ENCODE data around the gene NPTX2.

NPTX2 gene

DNA sequence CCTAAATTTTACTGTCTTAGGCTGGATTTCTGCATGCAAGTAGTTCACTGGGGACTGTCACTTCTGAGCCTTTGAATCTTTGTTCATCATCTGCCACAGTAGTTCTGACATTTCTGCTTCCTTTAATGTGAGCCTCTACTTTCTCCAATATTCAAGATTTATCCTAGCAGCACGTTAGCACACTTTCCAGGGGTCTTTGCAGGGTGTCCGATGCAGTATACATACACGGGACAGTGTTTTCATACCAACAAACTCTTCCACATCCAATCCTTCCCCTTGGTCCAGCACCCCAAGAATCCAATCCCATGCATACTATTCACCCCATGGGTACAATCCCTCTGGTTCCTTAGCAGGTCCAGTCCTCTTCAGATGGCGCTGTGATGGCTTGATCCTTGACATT, 22.7 kb upstream of the NPTX2 start:
- Histone ChIP-seq H3K9ac (ENCODE audit: low read depth, low read length) (no peak overlapping the region), H3K36me3 (ENCODE audit: insufficient read depth, low read depth, low read length) (no peaks in the 10 kb centered on the region), H3K4me3 (ENCODE audit: low read length) (no peak overlapping the region), H3K4me1 (ENCODE audit: insufficient read depth, low read length) (no peaks in the 10 kb centered on the region), H3K27ac (ENCODE audit: low read length) (no peak overlapping the region), H3K27me3 (ENCODE audit: insufficient read depth, low read length) (no peaks in the 10 kb centered on the region), H3K9me3 (ENCODE audit: insufficient read depth, low read depth, low read length) (no peaks in the 10 kb centered on the region)

DNA sequence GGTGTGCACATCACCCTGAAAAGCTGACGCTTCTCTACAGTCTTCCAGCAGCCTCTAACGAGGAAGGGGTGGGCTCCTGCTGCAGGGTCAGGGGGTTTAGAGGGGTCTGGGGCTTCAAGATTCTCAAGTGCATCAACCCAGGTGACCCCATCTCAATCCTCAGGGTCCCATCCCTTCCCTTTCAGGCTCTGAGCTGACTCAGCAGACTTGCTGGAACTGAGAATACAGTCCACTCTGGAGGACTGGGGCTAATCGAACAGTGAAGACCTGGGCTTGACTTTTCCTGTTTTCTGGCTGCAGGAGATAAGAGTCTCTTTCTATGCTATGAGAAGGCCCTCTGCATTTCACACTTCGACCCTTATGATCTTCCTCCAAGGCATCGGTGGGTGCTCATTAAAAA, 22.3 kb upstream of the NPTX2 start:
- Histone ChIP-seq H3K27me3 (ENCODE audit: insufficient read depth, low read length) (no peaks in the 10 kb centered on the region), H3K4me1 (ENCODE audit: insufficient read depth, low read length) (no peaks in the 10 kb centered on the region), H3K4me3 (ENCODE audit: low read length) (no peak overlapping the region), H3K9me3 (ENCODE audit: insufficient read depth, low read depth, low read length) (no peaks in the 10 kb centered on the region), H3K27ac (ENCODE audit: low read length) (no peak overlapping the region), H3K36me3 (ENCODE audit: insufficient read depth, low read depth, low read length) (no peaks in the 10 kb centered on the region), H3K9ac (ENCODE audit: low read depth, low read length) (no peak overlapping the region)

DNA sequence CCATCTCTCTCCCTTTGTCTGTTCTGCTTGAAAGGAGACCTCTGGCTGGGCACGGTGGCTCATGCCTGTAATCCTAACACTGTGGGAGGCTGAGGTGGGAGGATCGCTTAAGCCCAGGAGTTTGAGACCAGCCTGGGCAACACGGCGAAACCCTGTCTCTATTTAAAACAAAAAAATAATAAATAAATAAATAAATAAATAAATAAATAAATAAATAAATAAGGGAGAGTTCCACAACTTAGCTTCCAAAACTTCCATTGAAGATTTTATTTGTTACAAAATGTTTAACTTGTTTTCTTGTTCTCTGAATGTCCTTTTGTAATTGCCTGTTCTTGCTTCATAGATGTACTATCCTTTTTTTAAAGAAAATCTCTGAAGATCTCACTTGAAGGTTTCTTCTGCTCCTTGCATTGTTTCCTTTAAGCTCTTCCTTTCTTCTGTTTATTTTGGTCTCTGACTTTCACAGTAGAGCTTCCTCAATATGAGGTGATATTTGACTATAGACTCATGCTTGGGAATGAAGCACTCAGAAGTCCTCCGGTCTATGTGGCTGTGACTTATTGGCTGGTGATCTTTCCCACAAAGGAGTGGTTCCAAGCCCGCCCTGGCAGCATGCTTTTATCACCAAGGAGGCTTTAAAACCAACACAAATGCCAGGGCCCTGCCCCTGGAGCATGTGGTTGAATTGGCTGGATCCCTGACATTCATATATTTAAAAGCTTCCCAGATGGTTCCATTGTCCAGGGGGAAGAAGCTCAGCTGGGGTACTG, 18.1 kb upstream of the NPTX2 start:
- no peaks in the 10 kb centered on the region for H3K4me1 ChIP-seq (ENCODE audit: insufficient read depth, low read length)
- H3K27me3 ChIP-seq (ENCODE audit: insufficient read depth, low read length) = no peaks in the 10 kb centered on the region
- no peaks in the 10 kb centered on the region for H3K36me3 ChIP-seq (ENCODE audit: insufficient read depth, low read depth, low read length)
- no peak overlapping the region for H3K4me3 ChIP-seq (ENCODE audit: low read length)
- H3K9me3 ChIP-seq (ENCODE audit: insufficient read depth, low read depth, low read length) = no peaks in the 10 kb centered on the region
- H3K27ac ChIP-seq (ENCODE audit: low read length) = no peak overlapping the region
- no peak overlapping the region for H3K9ac ChIP-seq (ENCODE audit: low read depth, low read length)

DNA sequence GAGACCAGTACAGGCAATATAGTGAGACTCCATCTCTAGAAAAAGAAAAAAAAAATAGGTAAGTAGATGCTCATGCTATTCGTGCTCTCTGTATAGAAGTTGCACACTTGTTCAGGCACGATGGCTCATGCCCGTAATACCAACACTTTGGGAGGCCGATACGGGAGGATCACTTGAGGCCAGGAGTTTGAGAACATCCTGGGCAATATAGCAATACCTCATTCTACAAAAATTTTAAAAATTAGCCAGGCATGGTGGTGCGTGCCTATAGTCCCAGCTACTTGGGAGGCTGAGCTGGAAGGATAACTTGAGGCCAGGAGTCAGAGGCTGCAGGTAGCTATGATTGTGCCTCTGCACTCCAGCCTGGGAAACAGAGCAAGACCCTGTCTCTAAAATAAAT, 17.2 kb upstream of the NPTX2 start:
- Histone ChIP-seq H3K27ac (ENCODE audit: low read length) (no peak overlapping the region), H3K36me3 (ENCODE audit: insufficient read depth, low read depth, low read length) (no peaks in the 10 kb centered on the region), H3K4me3 (ENCODE audit: low read length) (no peak overlapping the region), H3K9ac (ENCODE audit: low read depth, low read length) (no peak overlapping the region), H3K4me1 (ENCODE audit: insufficient read depth, low read length) (no peaks in the 10 kb centered on the region), H3K9me3 (ENCODE audit: insufficient read depth, low read depth, low read length) (no peaks in the 10 kb centered on the region), H3K27me3 (ENCODE audit: insufficient read depth, low read length) (no peaks in the 10 kb centered on the region)

DNA sequence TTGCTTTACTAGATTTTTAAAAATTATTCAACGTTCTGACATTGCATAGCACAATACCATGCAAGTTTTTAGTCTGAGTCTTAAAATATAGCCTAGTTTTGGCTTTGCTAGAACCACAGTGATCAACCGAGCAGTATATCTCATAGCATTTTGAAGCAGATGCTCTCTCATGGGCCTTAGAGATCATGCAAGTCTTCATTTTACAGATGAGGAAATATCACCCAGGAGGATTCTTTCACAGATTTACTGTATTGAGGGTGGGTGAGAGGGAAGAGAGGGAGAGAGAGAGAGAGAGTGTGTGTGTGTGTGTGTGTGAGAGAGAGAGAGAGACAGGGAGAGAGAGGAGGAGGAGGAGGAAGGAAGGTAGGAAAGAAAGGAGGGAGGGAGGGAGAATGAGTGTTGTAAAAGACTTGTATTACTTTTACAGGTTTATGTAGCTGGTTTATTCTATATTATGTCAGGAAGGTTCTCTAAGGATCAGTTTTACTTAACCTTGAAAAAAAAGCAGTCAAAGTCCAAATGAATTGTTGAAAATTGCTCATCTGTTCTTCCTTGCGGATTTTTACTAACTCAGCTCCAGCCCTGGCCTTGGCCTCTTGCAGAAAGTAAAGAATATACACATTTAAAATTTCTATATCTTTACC, 14.2 kb upstream of the NPTX2 start:
- Histone ChIP-seq H3K27ac (ENCODE audit: low read length) (no peak overlapping the region), H3K4me3 (ENCODE audit: low read length) (no peak overlapping the region), H3K36me3 (ENCODE audit: insufficient read depth, low read depth, low read length) (no peaks in the 10 kb centered on the region), H3K4me1 (ENCODE audit: insufficient read depth, low read length) (no peaks in the 10 kb centered on the region), H3K9me3 (ENCODE audit: insufficient read depth, low read depth, low read length) (no peaks in the 10 kb centered on the region), H3K9ac (ENCODE audit: low read depth, low read length) (no peak overlapping the region), H3K27me3 (ENCODE audit: insufficient read depth, low read length) (no peaks in the 10 kb centered on the region)

DNA sequence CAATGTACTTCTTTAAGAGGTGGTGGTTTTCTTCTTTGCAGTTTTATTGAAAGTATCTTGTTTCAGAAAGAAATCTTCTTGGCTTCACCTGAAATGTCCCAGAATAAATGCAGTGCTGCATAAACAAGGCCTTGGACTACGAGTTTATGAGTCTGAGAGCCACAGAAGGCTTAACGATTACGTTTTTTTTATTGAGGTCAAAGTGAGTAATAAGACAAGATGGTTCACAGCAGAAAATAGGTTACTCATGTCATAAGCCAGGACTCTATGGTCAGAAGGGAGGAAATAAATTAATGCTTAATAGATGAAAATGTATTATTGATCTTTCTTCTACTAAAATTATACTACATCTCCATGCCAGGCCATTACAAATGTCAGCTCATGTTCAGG, 13.7 kb upstream of the NPTX2 start:
- H3K9ac ChIP-seq (ENCODE audit: low read depth, low read length) = no peak overlapping the region

DNA sequence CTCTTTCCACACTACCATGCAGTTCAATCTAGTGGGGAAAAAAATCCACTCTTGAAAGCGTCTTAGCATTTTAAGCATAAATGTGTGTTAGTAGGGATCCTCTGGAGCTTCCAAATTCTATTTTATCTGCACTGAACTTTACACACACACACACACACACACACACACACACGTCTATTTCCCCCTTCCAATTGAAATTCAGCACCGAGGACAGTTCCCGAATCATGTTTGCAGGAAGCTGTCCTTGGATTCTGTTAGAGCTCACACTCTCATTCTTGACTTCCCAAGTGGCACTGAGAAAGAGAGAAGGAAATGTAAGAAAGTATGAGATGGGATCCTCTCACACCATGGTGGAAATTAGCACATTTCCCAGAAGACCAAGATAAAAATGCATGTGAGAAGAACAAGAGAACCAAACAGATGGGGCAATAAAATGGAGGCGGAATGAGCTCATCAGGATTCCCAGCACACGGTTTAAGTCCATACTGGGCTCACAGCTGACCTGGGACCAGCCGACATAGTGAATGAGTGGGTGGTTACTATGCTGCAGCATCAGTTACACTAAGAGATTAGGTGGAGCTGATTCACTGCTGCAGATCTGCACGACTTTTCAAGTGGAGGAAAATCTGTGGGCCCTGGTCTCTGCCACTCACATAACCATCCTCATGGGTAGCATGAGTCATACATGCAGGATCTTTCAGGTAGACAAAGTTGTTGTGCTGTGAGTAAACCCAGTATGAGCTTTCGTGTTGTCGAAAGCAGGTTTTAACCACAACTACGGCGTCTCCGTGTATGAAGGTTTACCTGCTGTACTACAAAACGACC, 3.3 kb upstream of the NPTX2 start:
- Histone ChIP-seq H3K9ac (ENCODE audit: low read depth, low read length) (no peak overlapping the region), H3K27me3 (ENCODE audit: insufficient read depth, low read length) (peaks cover 87% of the 10 kb centered on the region)

More for the DNA sequence above, 13.7 kb upstream of the NPTX2 start:
- Histone ChIP-seq H3K4me3 (ENCODE audit: low read length) (no peak overlapping the region), H3K4me1 (ENCODE audit: insufficient read depth, low read length) (no peaks in the 10 kb centered on the region), H3K36me3 (ENCODE audit: insufficient read depth, low read depth, low read length) (no peaks in the 10 kb centered on the region), H3K9me3 (ENCODE audit: insufficient read depth, low read depth, low read length) (no peaks in the 10 kb centered on the region), H3K27ac (ENCODE audit: low read length) (no peak overlapping the region), H3K27me3 (ENCODE audit: insufficient read depth, low read length) (no peaks in the 10 kb centered on the region)

DNA sequence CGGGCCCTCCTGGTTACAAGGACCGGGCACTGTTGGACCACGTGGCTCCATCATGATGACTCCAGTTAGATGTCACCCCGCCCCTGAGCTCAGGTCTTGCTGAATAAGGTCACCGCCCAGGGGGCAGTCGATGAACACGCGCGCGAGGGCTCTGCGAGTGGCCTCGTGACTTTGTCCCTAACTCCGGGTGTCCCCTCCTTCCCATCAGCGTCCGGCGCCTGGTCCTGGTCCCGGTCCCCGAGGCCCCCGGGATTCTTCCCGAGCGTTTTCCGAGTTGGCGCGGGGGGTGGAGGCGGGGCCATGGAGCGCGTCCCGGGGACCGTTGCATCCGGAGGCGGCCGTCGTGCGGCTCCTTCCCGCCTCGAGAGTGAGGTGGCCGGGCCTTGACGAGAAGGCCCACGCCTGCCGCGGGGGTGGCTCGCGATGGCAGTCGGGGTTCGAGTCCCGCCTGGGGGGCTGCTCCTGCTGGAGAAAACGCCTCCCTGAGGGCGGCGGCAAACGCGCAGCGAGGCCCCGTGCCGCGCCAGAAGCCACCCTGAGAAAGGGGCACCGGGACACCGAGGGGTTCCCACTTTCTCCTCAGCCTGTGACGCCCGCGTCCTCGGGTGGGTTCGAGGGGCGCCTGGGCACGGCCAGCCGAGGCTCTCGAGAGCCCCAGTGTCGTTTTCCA, 569 bp upstream of the NPTX2 start:
- H3K9ac ChIP-seq (ENCODE audit: low read depth, low read length) = no peak overlapping the region
- 0 out of 2 replicates have a peak, but pooled peaks cover 4% of the 10 kb centered on the region for H3K36me3 ChIP-seq (ENCODE audit: insufficient read depth, low read depth, low read length)
- H3K4me1 ChIP-seq (ENCODE audit: insufficient read depth, low read length) = peaks cover 14% of the 10 kb centered on the region; the same call in 1 of the 2 replicates
- H3K27ac ChIP-seq (ENCODE audit: low read length) = no peak overlapping the region
- peak overlapping the region; percentile 63; the same call in 1 of the 2 replicates for H3K4me3 ChIP-seq (ENCODE audit: low read length)
- H3K27me3 ChIP-seq (ENCODE audit: insufficient read depth, low read length) = peaks cover 92% of the 10 kb centered on the region
- no peaks in the 10 kb centered on the region for H3K9me3 ChIP-seq (ENCODE audit: insufficient read depth, low read depth, low read length)

More for the DNA sequence above, 3.3 kb upstream of the NPTX2 start:
- Histone ChIP-seq H3K9me3 (ENCODE audit: insufficient read depth, low read depth, low read length) (no peaks in the 10 kb centered on the region), H3K4me3 (ENCODE audit: low read length) (no peak overlapping the region), H3K27ac (ENCODE audit: low read length) (no peak overlapping the region), H3K4me1 (ENCODE audit: insufficient read depth, low read length) (peaks cover 3% of the 10 kb centered on the region; the same call in 1 of the 2 replicates), H3K36me3 (ENCODE audit: insufficient read depth, low read depth, low read length) (no peaks in the 10 kb centered on the region)

DNA sequence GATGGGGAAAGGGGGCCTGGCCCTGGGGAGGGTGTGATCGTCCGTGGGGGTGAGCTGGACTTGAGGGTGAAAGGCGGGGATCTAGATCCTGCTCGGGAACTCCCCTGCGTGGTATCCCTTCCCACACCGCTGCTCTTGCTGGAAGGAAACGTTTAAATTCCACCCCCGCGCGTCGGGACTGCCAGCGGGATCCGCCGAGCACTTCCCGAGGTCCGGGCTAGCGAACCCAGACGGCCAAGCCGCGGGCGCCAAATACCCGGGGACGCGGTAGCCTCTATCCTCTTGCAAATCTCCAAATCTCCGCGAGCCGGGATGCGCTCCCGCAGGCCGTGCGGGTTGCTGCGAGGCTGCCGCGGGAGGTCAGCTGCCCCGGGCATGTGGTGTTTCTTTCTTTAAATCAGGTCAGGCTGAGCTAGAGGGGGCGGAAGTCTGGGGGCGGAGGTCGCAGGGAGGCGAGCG, 904 bp downstream of the NPTX2 start:
- Histone ChIP-seq H3K27me3 (ENCODE audit: insufficient read depth, low read length) (peaks cover 81% of the 10 kb centered on the region), H3K36me3 (ENCODE audit: insufficient read depth, low read depth, low read length) (0 out of 2 replicates have a peak, but pooled peaks cover 4% of the 10 kb centered on the region), H3K4me3 (ENCODE audit: low read length) (peak overlapping the region; percentile 63), H3K4me1 (ENCODE audit: insufficient read depth, low read length) (peaks cover 14% of the 10 kb centered on the region; the same call in 1 of the 2 replicates), H3K27ac (ENCODE audit: low read length) (no peak overlapping the region), H3K9ac (ENCODE audit: low read depth, low read length) (peak overlapping the region; percentile 33; the same call in 1 of the 2 replicates), H3K9me3 (ENCODE audit: insufficient read depth, low read depth, low read length) (no peaks in the 10 kb centered on the region)

DNA sequence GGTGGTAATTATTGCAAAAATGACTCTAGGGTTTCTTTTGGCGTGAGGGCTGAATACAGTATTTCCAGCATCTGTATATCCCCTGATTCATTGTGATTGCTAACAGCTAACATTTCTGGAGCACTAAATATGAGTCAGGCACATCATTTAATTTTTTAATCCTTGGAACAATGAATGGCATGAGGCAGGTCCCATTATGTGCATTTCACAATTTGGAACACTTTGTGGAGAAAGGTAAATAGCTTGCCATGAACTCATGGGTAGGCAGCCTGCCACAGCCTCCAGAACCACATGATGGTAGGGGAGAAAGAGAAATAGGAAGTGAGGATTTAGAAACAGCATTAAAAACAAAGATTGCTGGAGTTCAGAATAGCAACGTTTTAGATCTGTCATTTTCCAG, 1.7 kb downstream of the NPTX2 start:
- Histone ChIP-seq H3K4me1 (ENCODE audit: insufficient read depth, low read length) (peaks cover 14% of the 10 kb centered on the region; the same call in 1 of the 2 replicates), H3K9ac (ENCODE audit: low read depth, low read length) (no peak overlapping the region), H3K27ac (ENCODE audit: low read length) (no peak overlapping the region), H3K4me3 (ENCODE audit: low read length) (peak overlapping the region; percentile 48), H3K27me3 (ENCODE audit: insufficient read depth, low read length) (peaks cover 79% of the 10 kb centered on the region), H3K9me3 (ENCODE audit: insufficient read depth, low read depth, low read length) (no peaks in the 10 kb centered on the region), H3K36me3 (ENCODE audit: insufficient read depth, low read depth, low read length) (0 out of 2 replicates have a peak, but pooled peaks cover 4% of the 10 kb centered on the region)
